PC-9 (cell line): ENCODE results near the gene SLC5A12. TPM values are rescaled to one million over a fixed set of nuclear protein-coding genes. Genes with fewer than 3 reads are reported as not detected.

ENCODE experiments used
- BruUV-seq: library from RNA; stranded (reverse); fragments of 400-500 nt; replicated peaks from 2 replicates; lab custom pipeline; 2021; lab: Mats Ljungman, UMichigan
- CTCF ChIA-PET: fragments of 300-600 bp; sonication (Branson Sonifier 250); formaldehyde crosslinking; loops from one replicate; lab custom pipeline; 2022; ENCODE audit warnings: antibody characterized with exemption; lab: Charles Lee
- POLR2A ChIA-PET: fragments of 300-600 bp; sonication (Branson Sonifier 250); formaldehyde crosslinking; loops from one replicate; lab custom pipeline; 2022; ENCODE audit warnings: antibody characterized with exemption; ENCODE audit not compliant: unreplicated experiment; lab: Charles Lee
- DNase-seq, 2 experiments: peaks; one replicate each; pipeline versions ENCODE4 v3.0.0 to v3.0.0-alpha.2; 2015 to 2022; ENCODE audit warnings: mixed read lengths in 1 of 2
- H2AFZ ChIP-seq: fragments of 200-600 bp; sonication (generic); 2 replicates; pipeline ENCODE4 v1.8.1; 2017; ENCODE audit warnings: antibody characterized with exemption
- H3F3A ChIP-seq: fragments of 200-600 bp; sonication (generic); 2 replicates; pipeline ENCODE4 v1.8.1; 2017; ENCODE audit warnings: antibody characterized with exemption, mild to moderate bottlenecking, low read depth; ENCODE audit not compliant: insufficient read depth
- H3K27ac ChIP-seq: fragments of 200-600 bp; sonication (generic); 2 replicates; pipeline ENCODE4 v1.6.1; 2016; ENCODE audit warnings: mixed run types
- H3K27me3 ChIP-seq: fragments of 200-600 bp; sonication (generic); 2 replicates; pipeline ENCODE4 v1.6.1; 2016; ENCODE audit warnings: low read depth, mixed run types; ENCODE audit not compliant: insufficient read depth
- H3K36me3 ChIP-seq: fragments of 200-600 bp; sonication (generic); 2 replicates; pipeline ENCODE4 v1.6.1; 2016; ENCODE audit warnings: low read depth, mixed run types
- H3K4me1 ChIP-seq: fragments of 200-600 bp; sonication (generic); replicated peaks from 2 replicates; pipeline ENCODE4 v1.6.1; 2016; ENCODE audit warnings: mixed run types; ENCODE audit not compliant: insufficient read depth
- H3K4me2 ChIP-seq: fragments of 200-600 bp; sonication (generic); 2 replicates; pipeline ENCODE4 v1.6.1; 2017; ENCODE audit warnings: mixed run types
- H3K4me3 ChIP-seq: fragments of 200-600 bp; sonication (generic); 2 replicates; pipeline ENCODE4 v1.6.1; 2016; ENCODE audit warnings: mixed run types
- H3K79me2 ChIP-seq: fragments of 200-600 bp; sonication (generic); 2 replicates; pipeline ENCODE4 v1.6.1; 2017; ENCODE audit warnings: low read depth, mixed run types
- H3K9me2 ChIP-seq: fragments of 200-600 bp; sonication (generic); 2 replicates; pipeline ENCODE4 v1.8.1; 2017; ENCODE audit warnings: mild to moderate bottlenecking; ENCODE audit not compliant: insufficient read depth
- H3K9me3 ChIP-seq: fragments of 200-600 bp; sonication (generic); 2 replicates; pipeline ENCODE4 v1.8.1; 2016; ENCODE audit warnings: low read depth; ENCODE audit not compliant: insufficient read depth
- H4K20me1 ChIP-seq: fragments of 200-600 bp; sonication (generic); 2 replicates; pipeline ENCODE4 v1.8.1; 2017; ENCODE audit not compliant: insufficient read depth
- EZH2 ChIP-seq: fragments of 200-600 bp; sonication (generic); IDR thresholded peaks from 2 replicates; pipeline ENCODE4 v1.8.0; 2017; ENCODE audit warnings: antibody characterized with exemption, low read depth
- intact Hi-C: fragments of 100-400 bp; cut with micrococcal nuclease; formaldehyde crosslinking; loops from one replicate; pipeline ENCODE4 v1.10.0; 2022; ENCODE audit not compliant: unreplicated experiment
- total RNA-seq: library from RNA; stranded (reverse); gene quantifications from 2 replicates; pipeline ENCODE4 v1.2.3, GENCODE V29; 2021
- TF ChIP-seq, protein P1 (sequence below): fragments of 200-600 bp; sonication (generic); conservative IDR thresholded peaks from 2 replicates; pipeline ENCODE4 v1.6.1; 2017; ENCODE audit warnings: mixed run types, antibody characterized with exemption, mild to moderate bottlenecking, moderate library complexity

SLC5A12 gene
- total RNA-seq, 1 experiment from 2014 or later, result not detected

DNA sequence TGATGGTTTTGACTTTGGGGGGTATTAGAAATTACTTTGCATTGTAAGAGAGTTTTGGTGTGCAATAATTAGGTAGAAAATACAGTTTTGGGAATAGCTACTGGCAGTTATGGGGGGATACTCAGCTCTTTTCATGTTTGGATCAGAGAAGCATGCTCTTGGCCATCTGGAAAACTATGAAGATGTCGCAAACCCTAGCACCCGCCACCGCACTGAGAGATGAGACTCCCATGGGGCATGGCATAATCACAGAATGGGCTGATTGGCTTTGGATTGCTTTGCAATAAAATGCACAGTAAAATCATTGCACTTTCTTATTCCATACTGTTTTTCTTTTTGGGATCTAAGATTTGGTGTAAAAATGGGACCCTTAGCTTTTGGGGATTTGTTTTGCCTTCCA, 43.5 kb upstream of the SLC5A12 start:
- H3K9me3 ChIP-seq, result no peaks in the 10 kb centered on the region
- intact Hi-C loops, result no loop called here
- BruUV-seq, result no TSS peak

DNA sequence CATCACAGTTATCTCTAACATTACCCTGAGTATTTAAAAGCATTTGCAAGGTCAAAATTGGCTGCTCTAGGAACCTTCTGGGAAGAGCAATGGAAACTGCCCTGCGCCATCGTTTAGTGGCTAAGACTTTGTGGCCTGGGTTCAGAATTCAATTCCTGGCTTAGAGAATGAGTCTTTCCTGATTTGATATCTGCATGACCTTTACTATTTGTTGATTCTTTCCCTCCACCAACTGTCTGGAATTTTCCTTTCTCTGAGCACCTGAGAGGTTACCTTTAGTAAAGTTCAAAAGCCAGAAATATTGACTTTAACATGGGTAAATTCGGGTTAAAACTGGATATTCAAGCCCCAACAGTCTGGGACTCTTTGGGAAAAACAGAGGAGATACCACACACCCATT, 43.0 kb upstream of the SLC5A12 start:
- no peak overlapping the region for H3K4me2 ChIP-seq
- H3K4me3 ChIP-seq, result no peak overlapping the region
- H4K20me1 ChIP-seq, result no peaks in the 10 kb centered on the region
- intact Hi-C loops, result no loop called here
- H3K36me3 ChIP-seq, result no peaks in the 10 kb centered on the region
- no peak for DNase-seq
- POLR2A ChIA-PET, result no interaction called here
- H3K4me1 ChIP-seq, result no peaks in the 10 kb centered on the region
- CTCF ChIA-PET, result no interaction called here
- no peak overlapping the region for H2AFZ ChIP-seq
- H3K27me3 ChIP-seq, result no peaks in the 10 kb centered on the region
- H3K79me2 ChIP-seq, result no peaks in the 10 kb centered on the region
- H3K9me2 ChIP-seq, result no peaks in the 10 kb centered on the region
- TF ChIP-seq, protein P1, sequence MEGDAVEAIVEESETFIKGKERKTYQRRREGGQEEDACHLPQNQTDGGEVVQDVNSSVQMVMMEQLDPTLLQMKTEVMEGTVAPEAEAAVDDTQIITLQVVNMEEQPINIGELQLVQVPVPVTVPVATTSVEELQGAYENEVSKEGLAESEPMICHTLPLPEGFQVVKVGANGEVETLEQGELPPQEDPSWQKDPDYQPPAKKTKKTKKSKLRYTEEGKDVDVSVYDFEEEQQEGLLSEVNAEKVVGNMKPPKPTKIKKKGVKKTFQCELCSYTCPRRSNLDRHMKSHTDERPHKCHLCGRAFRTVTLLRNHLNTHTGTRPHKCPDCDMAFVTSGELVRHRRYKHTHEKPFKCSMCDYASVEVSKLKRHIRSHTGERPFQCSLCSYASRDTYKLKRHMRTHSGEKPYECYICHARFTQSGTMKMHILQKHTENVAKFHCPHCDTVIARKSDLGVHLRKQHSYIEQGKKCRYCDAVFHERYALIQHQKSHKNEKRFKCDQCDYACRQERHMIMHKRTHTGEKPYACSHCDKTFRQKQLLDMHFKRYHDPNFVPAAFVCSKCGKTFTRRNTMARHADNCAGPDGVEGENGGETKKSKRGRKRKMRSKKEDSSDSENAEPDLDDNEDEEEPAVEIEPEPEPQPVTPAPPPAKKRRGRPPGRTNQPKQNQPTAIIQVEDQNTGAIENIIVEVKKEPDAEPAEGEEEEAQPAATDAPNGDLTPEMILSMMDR, result no peak
- TF ChIP-seq EZH2, result no peak
- H3F3A ChIP-seq, result no peaks in the 10 kb centered on the region
- H3K9me3 ChIP-seq, result no peaks in the 10 kb centered on the region
- H3K27ac ChIP-seq, result no peak overlapping the region
- no TSS peak for BruUV-seq

More for the DNA sequence above, 43.5 kb upstream of the SLC5A12 start:
- Histone ChIP-seq H3K4me2 (no peak overlapping the region), H3F3A (no peaks in the 10 kb centered on the region), H3K9me2 (no peaks in the 10 kb centered on the region), H3K27ac (no peak overlapping the region), H3K4me1 (no peaks in the 10 kb centered on the region), H3K4me3 (no peak overlapping the region), H2AFZ (no peak overlapping the region), H3K79me2 (no peaks in the 10 kb centered on the region), H4K20me1 (no peaks in the 10 kb centered on the region), H3K36me3 (no peaks in the 10 kb centered on the region), H3K27me3 (no peaks in the 10 kb centered on the region)
- no peak for DNase-seq
- CTCF ChIA-PET, result no interaction called here
- TF ChIP-seq, protein P1, result no peak
- TF ChIP-seq EZH2, result no peak
- POLR2A ChIA-PET, result no interaction called here

DNA sequence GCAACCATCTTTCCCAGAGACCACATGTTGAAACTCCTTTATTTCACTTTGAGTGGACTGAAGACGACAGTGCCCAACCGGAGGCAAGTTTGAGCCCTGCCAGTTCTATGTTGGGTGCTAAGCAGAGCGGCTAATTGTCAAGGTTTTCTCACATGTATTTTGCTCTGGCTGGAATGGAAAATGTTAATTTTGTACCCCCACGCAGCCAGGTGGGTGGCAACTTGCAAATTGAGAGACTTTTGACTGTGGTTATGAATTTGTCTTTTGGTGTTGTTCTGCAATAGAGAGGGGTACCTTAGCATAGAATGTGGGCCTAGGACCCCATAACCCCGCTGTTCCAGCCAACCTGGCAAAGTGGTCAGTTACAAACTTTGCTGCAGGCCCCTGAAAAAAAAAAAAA, 42.5 kb upstream of the SLC5A12 start:
- H3K36me3 ChIP-seq, result no peaks in the 10 kb centered on the region
- no peak for DNase-seq
- H3K27ac ChIP-seq, result no peak overlapping the region
- no TSS peak for BruUV-seq
- H2AFZ ChIP-seq, result no peak overlapping the region
- H3K79me2 ChIP-seq, result no peaks in the 10 kb centered on the region
- no peaks in the 10 kb centered on the region for H3F3A ChIP-seq
- H4K20me1 ChIP-seq, result no peaks in the 10 kb centered on the region
- no peak overlapping the region for H3K4me2 ChIP-seq
- ChIA-PET POLR2A (interaction anchor here (0.6 kb wide), 1 partner anchor 17 kb away, joined by 6 read pairs; no protein-coding TSS in a partner anchor), CTCF (no interaction called here)
- no peak for TF ChIP-seq EZH2
- TF ChIP-seq, protein P1, result no peak
- no peaks in the 10 kb centered on the region for H3K4me1 ChIP-seq
- no peak overlapping the region for H3K4me3 ChIP-seq
- no peaks in the 10 kb centered on the region for H3K9me3 ChIP-seq
- no peaks in the 10 kb centered on the region for H3K27me3 ChIP-seq
- no peaks in the 10 kb centered on the region for H3K9me2 ChIP-seq
- intact Hi-C loops, result no loop called here
